ENCODE measurements around the gene STK36.

- TF ChIP-seq CTCF (conservative IDR thresholded peaks at IDR 0.05; ENCODE audit: low read length) (no peak), EZH2phosphoT487 (IDR thresholded peaks at IDR 0.05; ENCODE audit: borderline replicate concordance, low read depth, low read length) (no peak)
Measured at GRCh38 chr2:218746470-218746795, 74.5 kb downstream of the STK36 start.
